ENCODE measurements around the gene WIF1.

Gene WIF1

GRCh38 chr12:65045269-65045668 is 75.8 kb downstream of the WIF1 start:
- no peak for DNase-seq (ENCODE audit: low spot score)

GRCh38 chr12:65039301-65039700 is 81.8 kb downstream of the WIF1 start:
- no peak for DNase-seq (ENCODE audit: low spot score)
- no peak for TF ChIP-seq CTCF (IDR thresholded peaks at IDR 0.05; ENCODE audit: extremely low read depth, missing control alignments)

More at GRCh38 chr12:65045269-65045668, 75.8 kb downstream of the WIF1 start:
- no peak for TF ChIP-seq CTCF (IDR thresholded peaks at IDR 0.05; ENCODE audit: extremely low read depth, missing control alignments)

GRCh38 chr12:65025136-65025535 is 96.0 kb downstream of the WIF1 start:
- DNase-seq (ENCODE audit: low spot score), result no peak
- TF ChIP-seq CTCF (IDR thresholded peaks at IDR 0.05; ENCODE audit: extremely low read depth, missing control alignments), result no peak

GRCh38 chr12:65023485-65023884 is 97.6 kb downstream of the WIF1 start:
- no peak for DNase-seq (ENCODE audit: low spot score)
- no peak for TF ChIP-seq CTCF (IDR thresholded peaks at IDR 0.05; ENCODE audit: extremely low read depth, missing control alignments)

GRCh38 chr12:65022960-65023359 is 98.1 kb downstream of the WIF1 start:
- TF ChIP-seq CTCF (IDR thresholded peaks at IDR 0.05; ENCODE audit: extremely low read depth, missing control alignments), result no peak
- no peak for DNase-seq (ENCODE audit: low spot score)

GRCh38 chr12:65022421-65022820 is 98.7 kb downstream of the WIF1 start:
- DNase-seq (ENCODE audit: low spot score), result no peak
- TF ChIP-seq CTCF (IDR thresholded peaks at IDR 0.05; ENCODE audit: extremely low read depth, missing control alignments), result no peak

- no peak for DNase-seq (ENCODE audit: low spot score)
These were observed 101.3 kb downstream of the WIF1 start for GRCh38 chr12:65019696-65020234.

More at GRCh38 chr12:65019696-65020234, 101.3 kb downstream of the WIF1 start:
- TF ChIP-seq CTCF (IDR thresholded peaks at IDR 0.05; ENCODE audit: extremely low read depth, missing control alignments), result no peak

Data from GM20000 (cell line).